GM19372 (cell line): Measurements from ENCODE around the gene SUPV3L1.

ENCODE experiments used
- ATAC-seq: cut with Tn5 transposase; IDR thresholded peaks from one replicate; pipeline ENCODE4 v1.9.1; 2021; ENCODE audit warnings: mild to moderate bottlenecking, low read depth, moderate library complexity; ENCODE audit not compliant: unreplicated experiment

The SUPV3L1 gene

DNA sequence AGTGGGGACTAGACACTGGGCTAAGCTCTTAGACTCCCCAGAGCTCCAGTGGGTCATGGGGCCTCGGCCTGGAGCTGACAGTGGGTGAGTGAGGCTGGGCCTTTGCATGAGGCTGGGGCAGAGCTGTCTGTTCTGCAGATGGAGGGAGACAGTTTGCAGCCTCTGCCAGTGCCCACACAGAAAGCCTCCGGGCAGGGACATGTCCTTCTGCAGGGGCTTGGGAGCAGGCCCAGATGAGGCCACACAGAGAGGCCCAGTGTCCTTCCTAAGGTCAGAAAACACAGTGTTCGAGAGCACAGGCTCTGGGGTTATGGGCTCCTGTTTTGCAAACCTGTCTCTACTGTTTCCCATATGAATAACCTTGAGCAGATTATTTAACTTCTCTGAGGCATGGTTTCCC is 73.1 kb downstream of the SUPV3L1 start:
- ATAC-seq = no peak

DNA sequence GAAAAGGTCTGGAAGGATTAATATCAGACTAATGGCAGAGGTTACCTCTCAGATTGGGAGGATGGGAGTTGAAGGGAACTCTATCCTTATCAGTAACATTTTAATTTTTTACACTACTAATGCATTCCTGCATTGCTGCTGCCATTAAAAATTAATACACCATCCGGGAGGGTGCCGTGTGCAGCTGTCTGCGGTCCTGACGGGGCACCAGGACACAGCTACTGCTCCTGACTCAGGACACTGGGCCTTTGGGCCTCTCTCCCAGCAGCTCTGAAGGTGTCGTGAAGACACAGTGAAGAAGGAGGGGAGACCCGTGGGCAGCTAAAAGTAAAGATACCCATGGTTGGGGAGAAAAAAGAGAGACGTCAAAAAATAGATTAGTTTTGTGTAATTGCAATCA is 74.8 kb downstream of the SUPV3L1 start:
- no peak for ATAC-seq
